ENCODE measurements around the gene NPFFR1. TPM values are rescaled to one million over a fixed set of nuclear protein-coding genes. Genes with fewer than 3 reads are reported as not detected.

Gene NPFFR1
- total RNA-seq, 1 experiment from 2014 or later, result 0.05 TPM

DNA sequence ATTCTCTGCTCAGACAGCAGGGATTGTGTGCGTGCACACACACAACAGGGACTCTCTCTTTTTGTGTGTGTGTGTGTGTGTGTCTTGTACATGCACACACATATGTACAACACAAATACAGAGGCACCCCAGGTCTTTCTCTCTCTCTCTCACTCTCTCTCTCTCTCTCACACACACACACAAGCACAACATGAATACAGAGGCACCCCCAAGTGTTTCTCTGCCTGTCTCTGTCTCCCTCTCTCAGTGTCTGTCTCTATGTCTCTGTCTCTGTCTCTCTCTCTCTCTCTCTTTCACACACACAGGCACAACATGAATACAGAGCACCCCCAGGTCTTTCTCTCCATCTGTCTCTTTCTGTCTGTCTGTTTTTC, 746 bp downstream of the NPFFR1 start:
- no peak overlapping the region for H3K27ac ChIP-seq (ENCODE audit: low read length)

DNA sequence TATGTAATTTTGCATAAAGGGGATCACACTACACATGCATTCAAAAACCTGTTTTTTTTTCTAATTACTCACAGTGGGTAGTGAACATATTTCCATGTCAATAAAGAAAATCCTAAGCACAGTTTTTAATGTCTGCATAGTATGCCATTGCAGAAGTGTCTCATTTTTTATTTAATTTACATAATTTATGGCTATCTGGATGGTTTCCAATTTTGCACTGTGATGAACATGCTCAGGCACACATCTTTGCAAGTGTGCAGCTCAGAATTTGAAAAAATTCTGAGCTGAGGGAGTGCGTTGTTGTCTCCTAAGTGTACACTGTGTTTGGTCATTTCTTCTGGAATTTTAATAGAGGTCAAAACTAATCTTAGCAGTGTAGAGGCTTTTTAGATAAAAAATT, 2.2 kb downstream of the NPFFR1 start:
- Histone ChIP-seq H3K4me3 (ENCODE audit: low read depth in 2 of 2, low read length in 2 of 2) (no peak overlapping the region), H3K27me3 (ENCODE audit: control insufficient read depth, insufficient read depth, low read length) (peaks cover 29% of the 10 kb centered on the region), H3K9me3 (ENCODE audit: control insufficient read depth, insufficient read depth, low read depth, low read length) (no peaks in the 10 kb centered on the region), H3K36me3 (ENCODE audit: control insufficient read depth, insufficient read depth, low read length) (no peaks in the 10 kb centered on the region), H3K4me1 (ENCODE audit: control insufficient read depth, insufficient read depth, low read length) (no peaks in the 10 kb centered on the region), H3K27ac (ENCODE audit: low read length) (no peak overlapping the region)
- intact Hi-C loops (cut with micrococcal nuclease; ENCODE audit: unreplicated experiment) (no loop called here), in situ Hi-C loops (cut with HindIII; ENCODE audit: low pct_unique_long_range_greater_than_20kb, low sequenced_read_pairs) (no loop called here)
- POLR2A ChIA-PET, result interaction anchor here (0.5 kb wide), 1 partner anchor 178 kb away, joined by 6 read pairs; no protein-coding TSS in a partner anchor
- DNase-seq (ENCODE audit: low read depth, low spot score) (no peak), ATAC-seq (no peak)
- BruUV-seq (replicated peaks), result no TSS peak
- CTCF ChIA-PET, result no interaction called here
- TF ChIP-seq POLR2AphosphoS5 (IDR thresholded peaks at IDR 0.05; ENCODE audit: low read depth, low read length) (no peak), SIN3A (IDR thresholded peaks at IDR 0.05; ENCODE audit: borderline replicate concordance, insufficient read depth, low read depth, low read length) (no peak), TCF7L2 (IDR thresholded peaks at IDR 0.05; ENCODE audit: low read depth, low read length) (no peak)
- TF ChIP-seq, protein P1, sequence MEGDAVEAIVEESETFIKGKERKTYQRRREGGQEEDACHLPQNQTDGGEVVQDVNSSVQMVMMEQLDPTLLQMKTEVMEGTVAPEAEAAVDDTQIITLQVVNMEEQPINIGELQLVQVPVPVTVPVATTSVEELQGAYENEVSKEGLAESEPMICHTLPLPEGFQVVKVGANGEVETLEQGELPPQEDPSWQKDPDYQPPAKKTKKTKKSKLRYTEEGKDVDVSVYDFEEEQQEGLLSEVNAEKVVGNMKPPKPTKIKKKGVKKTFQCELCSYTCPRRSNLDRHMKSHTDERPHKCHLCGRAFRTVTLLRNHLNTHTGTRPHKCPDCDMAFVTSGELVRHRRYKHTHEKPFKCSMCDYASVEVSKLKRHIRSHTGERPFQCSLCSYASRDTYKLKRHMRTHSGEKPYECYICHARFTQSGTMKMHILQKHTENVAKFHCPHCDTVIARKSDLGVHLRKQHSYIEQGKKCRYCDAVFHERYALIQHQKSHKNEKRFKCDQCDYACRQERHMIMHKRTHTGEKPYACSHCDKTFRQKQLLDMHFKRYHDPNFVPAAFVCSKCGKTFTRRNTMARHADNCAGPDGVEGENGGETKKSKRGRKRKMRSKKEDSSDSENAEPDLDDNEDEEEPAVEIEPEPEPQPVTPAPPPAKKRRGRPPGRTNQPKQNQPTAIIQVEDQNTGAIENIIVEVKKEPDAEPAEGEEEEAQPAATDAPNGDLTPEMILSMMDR (IDR thresholded peaks at IDR 0.05), result no peak
- TF ChIP-seq, protein P2, sequence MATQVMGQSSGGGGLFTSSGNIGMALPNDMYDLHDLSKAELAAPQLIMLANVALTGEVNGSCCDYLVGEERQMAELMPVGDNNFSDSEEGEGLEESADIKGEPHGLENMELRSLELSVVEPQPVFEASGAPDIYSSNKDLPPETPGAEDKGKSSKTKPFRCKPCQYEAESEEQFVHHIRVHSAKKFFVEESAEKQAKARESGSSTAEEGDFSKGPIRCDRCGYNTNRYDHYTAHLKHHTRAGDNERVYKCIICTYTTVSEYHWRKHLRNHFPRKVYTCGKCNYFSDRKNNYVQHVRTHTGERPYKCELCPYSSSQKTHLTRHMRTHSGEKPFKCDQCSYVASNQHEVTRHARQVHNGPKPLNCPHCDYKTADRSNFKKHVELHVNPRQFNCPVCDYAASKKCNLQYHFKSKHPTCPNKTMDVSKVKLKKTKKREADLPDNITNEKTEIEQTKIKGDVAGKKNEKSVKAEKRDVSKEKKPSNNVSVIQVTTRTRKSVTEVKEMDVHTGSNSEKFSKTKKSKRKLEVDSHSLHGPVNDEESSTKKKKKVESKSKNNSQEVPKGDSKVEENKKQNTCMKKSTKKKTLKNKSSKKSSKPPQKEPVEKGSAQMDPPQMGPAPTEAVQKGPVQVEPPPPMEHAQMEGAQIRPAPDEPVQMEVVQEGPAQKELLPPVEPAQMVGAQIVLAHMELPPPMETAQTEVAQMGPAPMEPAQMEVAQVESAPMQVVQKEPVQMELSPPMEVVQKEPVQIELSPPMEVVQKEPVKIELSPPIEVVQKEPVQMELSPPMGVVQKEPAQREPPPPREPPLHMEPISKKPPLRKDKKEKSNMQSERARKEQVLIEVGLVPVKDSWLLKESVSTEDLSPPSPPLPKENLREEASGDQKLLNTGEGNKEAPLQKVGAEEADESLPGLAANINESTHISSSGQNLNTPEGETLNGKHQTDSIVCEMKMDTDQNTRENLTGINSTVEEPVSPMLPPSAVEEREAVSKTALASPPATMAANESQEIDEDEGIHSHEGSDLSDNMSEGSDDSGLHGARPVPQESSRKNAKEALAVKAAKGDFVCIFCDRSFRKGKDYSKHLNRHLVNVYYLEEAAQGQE (IDR thresholded peaks at IDR 0.05; ENCODE audit: insufficient read depth in 1 of 2, low read depth in 2 of 2, low read length in 1 of 2), result no peak

More for the DNA sequence above, 746 bp downstream of the NPFFR1 start:
- intact Hi-C loops (cut with micrococcal nuclease; ENCODE audit: unreplicated experiment) (no loop called here), in situ Hi-C loops (cut with HindIII; ENCODE audit: low pct_unique_long_range_greater_than_20kb, low sequenced_read_pairs) (no loop called here)
- POLR2A ChIA-PET, result no interaction called here
- Histone ChIP-seq H3K36me3 (ENCODE audit: control insufficient read depth, insufficient read depth, low read length) (no peaks in the 10 kb centered on the region), H3K27me3 (ENCODE audit: control insufficient read depth, insufficient read depth, low read length) (peaks cover 29% of the 10 kb centered on the region), H3K4me1 (ENCODE audit: control insufficient read depth, insufficient read depth, low read length) (no peaks in the 10 kb centered on the region), H3K4me3 (ENCODE audit: low read depth in 2 of 2, low read length in 2 of 2) (no peak overlapping the region), H3K9me3 (ENCODE audit: control insufficient read depth, insufficient read depth, low read depth, low read length) (no peaks in the 10 kb centered on the region)
- no TSS peak for BruUV-seq (replicated peaks)
- CTCF ChIA-PET, result no interaction called here
- ATAC-seq (peak; percentile 20; the same call in 1 of the 2 replicates), DNase-seq (ENCODE audit: low read depth, low spot score) (no peak)
- TF ChIP-seq, protein P1 (IDR thresholded peaks at IDR 0.05), result no peak
- TF ChIP-seq, protein P2 (IDR thresholded peaks at IDR 0.05; ENCODE audit: insufficient read depth in 1 of 2, low read depth in 2 of 2, low read length in 1 of 2), result no peak
- TF ChIP-seq POLR2AphosphoS5 (IDR thresholded peaks at IDR 0.05; ENCODE audit: low read depth, low read length) (no peak), SIN3A (IDR thresholded peaks at IDR 0.05; ENCODE audit: borderline replicate concordance, insufficient read depth, low read depth, low read length) (no peak), TCF7L2 (IDR thresholded peaks at IDR 0.05; ENCODE audit: low read depth, low read length) (no peak)

All from Panc1 (cell line).